CD1c-positive myeloid dendritic cell (primary cell): ENCODE measurements around the gene NID1.
A peak's percentile ranks its signal among the peaks of the same experiment; 100 is the strongest.
"Not testable (repeated sequence)": the region's sequence is repeated elsewhere in the genome, so short reads cannot be mapped to it uniquely, and the experiment has no call there.

Source experiments
- DNase-seq: peaks from one replicate; pipeline ENCODE4 v3.0.0-alpha.2; 2016; ENCODE audit errors: extremely low spot score

The NID1 gene

GRCh38 chr1:235935235-235936225, 129.4 kb downstream of the NID1 start:
- DNase-seq = no peak

- peak; percentile 64 for DNase-seq
These were observed 131.1 kb downstream of the NID1 start for GRCh38 chr1:235933766-235934116.

DNA sequence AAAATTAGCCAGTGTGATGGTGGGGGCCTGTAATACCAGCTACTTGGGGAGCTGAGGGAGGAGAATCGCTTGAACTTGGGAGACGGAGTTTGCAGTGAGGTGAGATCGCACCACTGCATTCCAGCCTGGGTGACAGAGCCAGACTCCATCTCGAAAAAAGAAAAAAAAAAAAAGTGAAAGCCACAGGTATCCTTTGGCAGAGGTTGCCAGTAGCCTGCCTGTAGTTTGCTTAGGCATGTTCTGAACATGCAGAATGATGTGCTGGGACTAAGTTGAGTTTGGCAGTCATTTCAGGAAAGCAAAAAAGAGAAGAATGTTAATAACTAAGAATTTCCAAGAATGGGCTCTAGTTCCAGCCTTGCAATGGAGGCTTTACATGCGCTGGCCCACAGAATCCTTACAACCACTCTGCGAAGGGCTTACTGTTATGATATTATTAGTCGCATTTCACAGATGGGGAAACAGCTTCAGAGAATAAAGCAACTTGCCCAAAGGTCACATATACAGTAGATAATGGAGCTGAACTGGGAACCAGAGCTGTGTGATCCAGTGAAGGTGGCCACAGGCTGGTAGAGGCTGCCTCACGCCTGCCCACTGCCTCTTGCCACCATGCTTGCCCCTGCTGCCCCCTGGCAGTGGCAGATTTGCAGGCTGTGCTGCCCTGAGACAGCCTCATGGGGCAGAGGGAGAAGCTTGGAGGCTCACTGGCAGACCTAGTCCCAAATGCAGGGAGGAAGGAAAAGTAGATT, 131.7 kb downstream of the NID1 start:
- peak; percentile 60 for DNase-seq

DNA sequence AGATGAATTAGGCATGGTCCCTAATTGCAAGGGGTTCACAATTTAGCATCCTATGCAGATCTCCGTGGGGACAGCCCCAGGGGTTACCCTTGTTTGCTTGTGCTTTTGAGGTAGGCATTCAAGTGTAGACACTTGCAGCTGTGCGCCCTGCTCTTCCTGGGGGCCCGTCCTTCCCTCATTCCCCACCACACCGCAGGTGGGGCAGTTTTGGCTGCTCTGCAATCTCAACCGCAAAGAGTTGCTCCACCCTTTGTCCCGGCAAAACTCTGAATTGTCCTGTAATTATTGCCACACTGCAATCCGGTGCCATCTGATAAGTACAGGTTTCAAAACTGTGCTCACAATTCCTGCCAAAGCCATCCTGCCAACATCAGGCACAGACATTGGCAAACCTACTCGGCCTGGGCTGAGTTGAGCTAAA, 132.8 kb downstream of the NID1 start:
- no peak for DNase-seq

DNA sequence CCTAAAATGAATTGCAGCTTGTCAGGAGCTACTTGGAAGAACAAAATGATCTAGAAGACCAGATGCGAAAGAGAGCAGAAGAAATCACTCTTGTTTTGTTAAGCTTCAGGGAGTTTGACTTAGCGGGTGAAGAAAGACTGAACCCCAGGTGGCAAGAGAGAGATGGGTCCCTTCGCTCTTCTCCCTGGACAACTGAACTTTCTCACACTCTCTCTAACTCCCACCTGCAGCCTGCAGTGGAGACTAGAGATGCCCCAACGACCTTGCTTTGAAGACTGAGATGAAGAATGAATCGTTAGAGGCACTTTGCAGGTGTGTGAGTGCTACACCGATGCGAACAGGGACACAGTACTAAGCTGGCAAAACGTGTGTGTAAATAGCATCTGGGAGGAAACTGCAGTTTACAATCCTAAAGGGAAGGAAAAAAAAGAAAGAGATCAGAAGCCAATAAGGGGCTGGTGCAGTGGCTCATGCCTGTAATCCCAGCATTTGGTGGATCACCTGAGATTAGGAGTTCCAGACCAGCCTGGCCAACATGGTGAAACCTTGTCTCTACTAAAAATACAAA, 133.6 kb downstream of the NID1 start:
- DNase-seq = no peak

DNA sequence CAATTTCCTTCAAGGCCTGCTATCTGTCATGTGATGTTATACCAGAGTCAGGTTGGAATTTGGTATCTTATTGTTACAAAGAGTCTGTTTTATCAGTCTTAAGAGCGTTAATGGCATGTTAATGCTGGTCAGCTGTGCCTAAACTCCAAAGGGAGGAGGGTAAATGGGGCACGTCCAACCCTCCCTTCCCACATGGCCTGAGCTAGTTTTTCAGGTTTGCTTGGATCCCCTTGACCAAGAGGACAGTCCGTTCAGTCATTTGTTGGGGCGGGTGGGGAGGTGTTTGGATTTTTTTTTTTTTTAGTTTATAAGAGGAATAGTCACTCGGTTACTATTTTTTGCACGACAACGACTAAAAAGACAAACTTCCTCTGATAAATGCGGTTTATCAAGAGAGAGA, 134.3 kb downstream of the NID1 start:
- no peak for DNase-seq

GRCh38 chr1:235929216-235929615, 135.7 kb downstream of the NID1 start:
- DNase-seq = no peak

GRCh38 chr1:235928197-235928596, 136.7 kb downstream of the NID1 start:
- no peak for DNase-seq

DNA sequence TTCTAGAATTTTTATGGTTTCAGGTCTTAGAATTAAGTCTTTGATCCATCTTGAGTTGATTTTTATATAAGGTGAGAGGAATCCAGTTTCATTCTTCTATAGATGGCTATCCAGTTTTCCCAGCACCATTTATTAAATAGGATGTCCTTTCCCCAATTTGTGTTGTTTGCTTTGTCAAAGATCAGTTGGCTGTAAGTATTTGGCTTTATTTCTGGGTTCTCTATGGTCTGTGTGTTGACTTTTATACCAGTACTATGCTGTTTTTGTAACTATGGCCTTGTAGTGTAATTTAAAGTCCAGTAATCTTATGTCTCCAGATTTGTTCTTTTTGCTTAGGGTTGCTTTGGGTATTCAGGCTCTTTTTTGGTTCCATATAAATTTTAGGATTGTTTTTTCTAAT, 137.3 kb downstream of the NID1 start:
- DNase-seq = not testable (repeated sequence)
